ENCODE measurements around the gene HOXD8.
A peak's percentile ranks its signal among the peaks of the same experiment; 100 is the strongest.

The HOXD8 gene

DNA sequence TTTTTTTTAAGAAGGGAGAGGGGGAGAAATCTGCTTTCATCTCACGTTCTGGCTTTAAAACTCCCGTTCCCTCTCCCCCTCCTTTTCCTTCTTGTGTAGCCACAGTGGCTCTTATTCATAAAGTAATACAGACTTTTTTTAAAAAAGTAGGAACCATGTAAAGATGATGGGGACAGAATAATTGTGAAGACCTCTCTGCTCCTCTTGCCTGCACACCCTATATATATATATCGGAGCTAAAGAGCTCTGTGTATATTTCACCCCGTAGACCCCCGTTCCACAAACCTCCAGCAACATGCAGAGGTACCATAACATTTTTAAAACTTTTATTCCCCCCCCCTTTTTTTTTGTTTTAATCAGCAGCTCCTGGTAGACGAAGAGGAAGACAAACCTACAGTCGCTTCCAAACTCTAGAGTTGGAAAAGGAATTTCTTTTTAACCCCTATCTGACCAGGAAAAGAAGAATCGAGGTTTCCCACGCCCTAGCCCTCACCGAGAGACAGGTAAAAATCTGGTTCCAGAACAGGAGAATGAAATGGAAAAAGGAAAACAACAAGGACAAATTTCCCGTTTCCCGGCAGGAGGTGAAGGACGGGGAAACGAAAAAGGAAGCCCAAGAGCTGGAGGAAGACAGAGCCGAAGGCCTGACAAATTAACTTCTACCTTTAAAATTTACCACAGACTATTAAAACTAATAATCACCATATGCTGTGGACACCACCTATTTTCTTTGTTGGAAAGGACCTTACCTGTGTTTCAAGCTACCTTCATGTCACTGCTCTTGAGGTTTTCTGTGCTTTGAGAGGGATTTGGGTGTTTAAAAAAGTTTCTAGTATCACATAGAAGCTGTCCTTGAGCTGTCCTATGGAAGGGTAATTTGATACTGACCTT, 1.7 kb downstream of the HOXD8 start:
- FAIRE-seq, result no peak

DNA sequence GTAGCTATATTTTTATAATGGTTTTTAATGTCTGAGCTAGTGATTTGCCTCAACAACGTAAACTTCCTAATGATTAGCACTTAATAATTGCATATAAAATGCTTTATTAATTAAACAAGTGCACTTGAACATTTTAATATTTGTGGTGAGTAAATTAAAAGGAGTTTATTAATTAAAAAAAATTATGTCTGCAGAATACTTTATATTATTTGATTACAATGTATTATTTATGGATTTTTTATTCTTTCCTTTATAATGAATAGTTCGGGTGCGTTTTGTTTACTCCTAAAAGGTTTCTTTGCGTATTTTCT, 2.3 kb downstream of the HOXD8 start:
- FAIRE-seq, result peak; percentile 45

DNA sequence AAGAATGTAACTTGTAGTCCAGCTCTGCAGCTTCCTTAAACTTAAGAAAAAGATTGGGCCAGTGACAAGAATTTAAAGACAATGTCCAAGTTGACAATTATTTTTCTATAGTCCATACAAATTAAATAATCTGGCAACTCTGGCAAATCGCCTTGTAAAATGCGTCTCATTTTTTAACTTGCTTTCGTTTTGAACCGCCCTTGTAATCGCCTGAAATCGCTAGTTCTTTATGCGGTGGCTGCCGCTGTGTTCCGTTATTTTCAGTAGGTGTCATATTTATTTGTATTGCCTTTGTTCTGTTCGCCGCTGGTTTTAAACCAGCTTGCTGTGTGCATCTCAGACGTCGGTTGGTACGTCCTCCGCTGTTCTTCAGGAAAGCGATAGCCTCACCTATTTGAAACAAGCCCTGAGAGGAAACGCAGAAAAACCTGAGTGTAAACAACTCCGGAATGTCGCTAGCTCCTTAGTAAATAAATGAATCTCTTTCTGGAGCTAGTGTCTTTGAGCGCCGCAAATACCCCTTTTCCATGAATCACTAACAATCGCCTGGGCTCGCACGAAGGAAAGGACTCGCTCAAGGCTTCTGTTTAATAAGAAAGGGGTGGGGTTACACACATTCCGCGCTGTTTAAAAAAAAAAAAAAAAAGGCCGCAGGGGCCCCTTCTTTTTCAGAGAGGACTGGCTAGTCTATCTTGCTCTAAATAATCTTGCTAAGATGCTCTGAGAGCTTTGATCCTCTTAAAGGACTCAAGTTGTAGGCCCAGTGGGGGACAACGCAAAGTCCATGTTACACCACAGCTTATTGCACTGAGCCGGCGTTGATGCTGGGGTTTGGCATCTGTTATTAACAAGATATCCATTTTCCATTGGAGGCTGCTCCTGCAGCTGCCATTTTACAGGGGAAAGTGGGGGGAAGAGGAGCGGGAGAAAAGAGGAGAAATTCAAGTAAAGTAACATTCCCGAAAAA, 3.0 kb downstream of the HOXD8 start:
- no peak for FAIRE-seq

DNA sequence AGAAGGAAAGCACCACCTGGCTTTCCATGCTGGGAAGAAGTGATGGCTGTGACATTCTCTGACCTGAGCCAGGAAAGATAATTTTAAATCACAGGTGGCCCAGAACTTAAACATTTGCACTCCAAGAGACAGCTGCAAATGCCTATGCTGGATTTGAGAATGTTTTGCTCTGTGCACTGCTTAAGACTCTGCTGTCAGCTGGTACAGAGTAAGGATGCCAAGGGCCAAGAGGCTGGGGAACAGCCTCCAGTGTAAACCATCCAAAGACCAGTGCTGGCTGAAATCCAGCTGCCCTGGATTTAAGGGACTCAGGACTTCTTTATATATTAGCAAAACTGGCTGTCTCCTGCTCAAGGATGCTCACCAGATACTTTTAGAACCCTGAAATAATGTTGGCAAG, 3.9 kb downstream of the HOXD8 start:
- FAIRE-seq, result no peak

DNA sequence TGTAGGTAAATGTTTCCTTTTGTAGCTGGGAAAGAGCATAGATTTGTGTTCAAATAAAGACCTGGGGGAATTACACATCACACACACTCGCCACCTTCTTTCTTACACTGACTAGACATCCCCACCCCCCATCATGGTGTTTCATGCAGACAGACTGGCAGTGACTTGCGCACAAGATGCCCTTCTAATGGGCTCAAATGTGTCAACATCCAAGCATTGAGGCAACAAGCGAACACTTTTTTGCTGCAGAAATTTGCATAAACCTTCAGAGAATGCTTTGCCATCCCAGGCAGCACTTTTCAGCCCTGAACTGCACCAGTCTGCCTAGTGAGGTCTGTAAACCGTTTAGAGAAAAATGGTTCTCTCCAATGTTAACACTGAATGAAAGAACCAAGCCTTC, 4.5 kb downstream of the HOXD8 start:
- no peak for FAIRE-seq

DNA sequence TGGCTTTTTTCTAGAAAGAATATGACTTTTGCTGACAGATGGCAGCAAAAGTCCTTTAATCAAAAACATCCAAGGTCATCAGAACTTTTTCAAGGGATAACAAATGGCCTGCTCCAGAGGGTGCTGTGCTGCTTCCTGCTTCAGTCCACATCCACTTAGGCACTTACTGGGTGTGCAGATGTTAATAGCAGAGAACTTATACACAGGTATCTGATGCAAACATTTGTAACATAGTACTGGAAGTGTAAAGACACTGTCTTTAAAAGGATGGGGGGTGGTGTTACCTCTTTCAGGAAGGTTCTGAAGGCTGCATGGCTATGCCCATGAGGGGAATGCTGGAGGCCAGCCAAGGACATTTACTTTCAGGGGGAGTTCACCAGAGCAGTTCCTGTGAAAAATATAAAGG, 5.5 kb downstream of the HOXD8 start:
- no peak for FAIRE-seq

DNA sequence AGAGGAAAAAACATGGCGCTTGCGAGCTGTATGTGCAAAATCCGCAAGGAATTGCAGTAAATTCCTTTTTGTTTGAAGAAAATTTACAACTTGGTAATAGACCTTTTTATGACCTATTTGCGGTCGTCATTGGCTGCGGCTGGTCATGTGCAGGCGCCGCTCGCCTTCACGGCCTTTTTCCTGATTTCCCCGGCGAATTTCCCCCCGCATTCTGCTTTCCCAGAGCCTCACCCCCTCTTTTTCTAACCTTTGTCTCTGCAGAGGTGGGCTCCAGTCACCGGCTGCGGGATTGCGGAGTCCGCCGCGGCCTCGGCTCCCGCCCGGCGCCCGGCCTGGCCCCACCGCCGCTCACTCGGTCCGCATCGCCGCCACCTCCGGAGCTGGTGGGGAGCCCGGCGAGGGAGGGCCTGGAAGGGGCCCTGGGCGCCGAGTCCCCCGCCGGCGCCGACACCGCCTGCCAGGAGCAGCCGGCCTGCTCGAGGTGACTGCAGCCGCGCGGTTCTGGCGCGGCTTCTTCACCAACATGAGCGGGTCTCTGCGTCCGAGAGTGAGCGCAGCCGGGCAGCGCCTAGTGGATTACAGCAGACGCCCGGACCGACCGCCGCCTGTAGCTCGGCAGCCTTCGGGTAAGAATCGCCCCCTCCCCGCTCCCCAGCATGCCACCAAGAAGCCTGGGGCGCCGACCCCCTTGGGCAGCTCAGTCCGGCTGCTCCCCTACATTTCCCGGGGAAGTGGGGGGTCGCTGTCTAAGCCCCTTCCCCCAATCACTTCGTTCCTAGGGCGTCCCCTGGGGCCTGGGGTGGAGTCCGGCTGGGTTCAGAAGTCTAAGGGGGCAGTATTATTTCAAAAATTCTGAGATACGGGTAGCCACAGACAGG, 7.1 kb downstream of the HOXD8 start:
- no peak for FAIRE-seq

DNA sequence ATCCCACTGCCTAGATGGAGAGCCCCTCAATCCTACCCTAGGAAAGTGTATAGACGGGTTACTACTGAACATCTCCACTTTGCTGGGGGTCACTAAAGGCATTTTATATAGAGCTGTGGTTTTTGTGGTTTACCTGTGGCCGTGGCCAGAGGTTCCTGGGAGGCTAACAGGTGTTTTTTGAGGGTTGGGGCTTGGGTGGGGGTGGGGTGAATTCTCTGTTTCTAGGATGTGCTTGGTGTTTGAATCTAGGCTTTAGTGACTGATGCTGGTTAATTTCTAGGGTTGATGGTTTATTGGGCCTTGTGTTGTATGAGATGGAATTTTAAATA, 7.7 kb downstream of the HOXD8 start:
- no peak for FAIRE-seq

DNA sequence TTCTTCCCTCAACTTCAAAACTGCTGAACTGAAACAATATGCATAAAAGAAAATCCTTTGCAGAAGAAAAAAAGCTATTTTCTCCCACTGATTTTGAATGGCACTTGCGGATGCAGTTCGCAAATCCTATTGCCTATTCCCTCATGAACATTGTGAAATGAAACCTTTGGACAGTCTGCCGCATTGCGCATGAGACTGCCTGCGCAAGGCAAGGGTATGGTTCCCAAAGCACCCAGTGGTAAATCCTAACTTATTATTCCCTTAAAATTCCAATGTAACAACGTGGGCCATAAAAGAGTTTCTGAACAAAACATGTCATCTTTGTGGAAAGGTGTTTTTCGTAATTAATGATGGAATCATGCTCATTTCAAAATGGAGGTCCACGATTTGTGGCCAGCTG, 8.4 kb downstream of the HOXD8 start:
- no peak for FAIRE-seq

DNA sequence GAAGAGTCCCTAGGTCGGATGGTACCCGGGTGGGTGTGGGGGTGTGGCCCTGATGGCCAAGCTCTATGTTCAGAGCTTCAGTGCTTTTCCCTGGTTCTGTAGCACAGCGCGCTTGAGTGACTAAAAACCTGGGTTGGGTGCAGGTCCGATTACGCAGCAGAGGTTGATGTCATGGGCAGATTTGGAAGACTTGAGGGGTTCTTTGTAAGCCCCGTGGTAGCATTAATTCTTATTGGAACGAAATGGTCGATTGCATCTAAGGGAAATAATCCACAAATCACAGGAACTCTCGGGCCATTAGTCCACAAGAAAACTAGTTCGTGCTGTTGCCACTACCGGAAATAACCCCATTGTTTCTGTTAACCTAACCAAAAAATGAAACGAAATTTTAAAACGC, 9.0 kb downstream of the HOXD8 start:
- no peak for FAIRE-seq

DNA sequence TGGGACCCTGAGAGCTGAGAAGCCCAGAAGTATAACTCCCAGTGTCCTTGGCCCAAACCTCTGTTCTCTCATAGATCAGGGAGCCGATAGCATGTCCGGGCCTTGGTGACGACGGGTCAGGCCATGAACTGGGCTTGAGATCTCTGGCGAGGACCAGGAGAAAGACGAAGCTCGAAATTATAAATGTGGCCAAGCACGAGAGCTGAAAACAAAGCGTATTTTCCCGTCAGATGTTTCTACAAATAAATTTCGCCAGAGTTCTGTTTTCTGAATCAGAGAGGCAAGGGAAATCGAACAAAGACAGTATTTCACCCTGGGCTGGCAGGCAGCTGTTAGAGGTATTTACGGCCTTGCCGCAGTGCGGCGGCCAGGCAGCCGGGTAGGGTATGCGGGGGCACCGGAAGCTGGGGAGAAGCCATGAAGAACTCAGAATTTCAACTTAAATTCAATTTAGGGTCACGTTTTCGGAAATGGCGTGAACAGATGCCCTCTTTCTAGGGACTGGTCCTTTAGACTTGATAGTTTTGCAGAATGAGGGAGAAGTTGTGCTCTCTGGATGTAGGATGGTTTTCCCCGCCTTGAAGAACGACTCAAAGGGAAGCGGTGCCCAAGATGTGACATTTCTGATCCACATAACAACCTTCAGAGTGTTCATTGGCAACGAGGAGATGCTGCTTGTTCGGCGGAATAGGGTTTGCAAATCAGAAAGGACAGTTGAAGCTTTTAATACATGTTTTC, 9.6 kb downstream of the HOXD8 start:
- no peak for FAIRE-seq

DNA sequence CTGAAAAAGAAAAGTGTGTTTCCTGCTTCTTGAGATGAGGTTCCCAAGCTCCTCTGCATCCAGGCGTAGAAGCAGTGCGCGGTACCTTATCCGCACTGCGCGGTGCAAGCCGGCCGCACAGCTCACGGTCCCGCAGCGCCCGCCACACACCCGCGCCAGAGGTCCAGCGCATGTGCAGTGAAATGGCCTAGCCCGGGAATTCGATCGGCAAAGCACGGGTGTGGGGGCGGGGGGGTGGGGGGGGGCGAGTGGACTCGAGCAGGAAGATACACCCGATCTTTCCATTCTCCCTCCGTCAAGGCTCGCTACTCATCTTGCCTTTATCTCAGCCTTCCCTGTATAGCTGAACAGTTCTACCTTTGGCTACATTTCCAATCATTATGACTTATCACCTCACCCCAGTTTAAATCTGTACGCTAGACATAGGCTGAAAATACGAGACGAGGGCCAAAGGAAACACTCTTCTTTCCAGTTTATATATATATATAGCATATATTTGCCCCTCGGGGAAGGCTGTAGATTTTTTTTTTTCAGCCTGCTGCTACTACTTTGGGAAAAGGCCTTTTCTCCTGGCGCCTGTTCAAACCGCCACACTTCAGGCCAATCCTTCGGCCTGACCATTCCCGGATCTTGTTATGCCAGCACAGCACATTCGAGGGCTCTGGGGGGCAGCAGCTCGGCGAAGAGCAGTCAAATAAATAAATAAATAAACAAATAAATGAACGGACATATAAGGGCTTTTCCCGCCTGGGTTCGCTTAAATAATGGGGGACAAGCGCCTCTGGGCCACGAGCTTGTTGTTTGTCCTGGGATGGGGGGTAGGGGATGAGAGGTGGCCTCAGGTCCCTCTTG, 10.4 kb downstream of the HOXD8 start:
- FAIRE-seq, result no peak

DNA sequence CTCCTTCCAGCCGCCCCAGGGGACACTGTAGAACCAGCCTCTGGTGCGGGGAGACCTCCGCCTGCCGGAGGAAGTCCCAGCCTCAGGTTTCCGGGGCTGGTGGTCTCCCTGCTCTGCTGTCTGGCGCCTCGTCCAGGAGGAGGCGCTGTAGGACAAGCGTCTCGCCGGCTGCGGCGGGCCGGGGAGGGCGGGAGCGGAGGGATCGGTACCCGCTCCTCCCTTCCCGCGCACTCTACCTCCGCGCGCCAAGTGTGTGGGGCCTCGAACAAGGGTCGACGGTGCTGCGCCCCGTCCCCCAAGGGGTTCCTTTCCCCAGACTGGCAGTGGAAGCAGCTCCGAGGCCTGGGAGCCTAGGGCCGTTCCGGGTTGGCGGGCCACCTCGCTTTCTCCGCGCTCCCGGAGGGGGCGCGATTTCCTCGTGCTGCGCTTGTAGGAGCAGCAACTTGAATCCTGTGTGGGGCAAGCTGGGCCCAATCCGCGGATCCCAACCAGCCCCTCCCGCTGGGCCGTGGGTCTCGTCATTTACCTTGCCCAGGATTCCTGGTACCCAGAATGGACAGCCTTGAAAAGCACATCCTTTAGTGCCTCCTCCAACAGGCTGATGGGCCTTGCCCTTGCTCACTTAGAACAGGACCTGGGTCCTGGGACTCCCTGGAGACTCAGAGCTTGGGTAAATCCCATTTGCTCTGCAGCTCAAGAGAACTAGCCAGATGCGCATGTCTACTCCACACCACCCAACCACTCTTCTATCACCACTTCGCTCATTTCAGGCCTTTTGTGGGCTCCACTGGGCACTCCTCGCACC, 11.2 kb downstream of the HOXD8 start:
- no peak for FAIRE-seq

DNA sequence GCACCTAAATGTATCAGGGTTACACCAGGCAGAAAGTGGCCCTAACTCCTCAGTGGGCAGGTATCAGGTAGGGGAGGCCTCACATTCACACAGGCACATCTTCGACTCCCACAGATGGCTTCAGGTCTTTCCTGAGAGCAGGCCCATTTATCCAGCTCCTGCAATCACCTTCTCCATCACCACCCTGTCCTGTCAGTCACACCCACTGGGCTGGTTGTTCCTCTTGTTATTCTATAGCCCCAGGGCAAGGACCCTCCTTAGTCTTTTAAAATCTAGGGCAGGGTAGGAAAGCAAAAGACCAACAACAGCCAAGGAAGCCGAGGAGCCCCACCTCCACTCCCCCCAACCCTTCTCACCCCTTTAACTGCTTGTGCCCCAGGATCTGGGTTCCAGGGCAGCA, 12.8 kb downstream of the HOXD8 start:
- no peak for FAIRE-seq

DNA sequence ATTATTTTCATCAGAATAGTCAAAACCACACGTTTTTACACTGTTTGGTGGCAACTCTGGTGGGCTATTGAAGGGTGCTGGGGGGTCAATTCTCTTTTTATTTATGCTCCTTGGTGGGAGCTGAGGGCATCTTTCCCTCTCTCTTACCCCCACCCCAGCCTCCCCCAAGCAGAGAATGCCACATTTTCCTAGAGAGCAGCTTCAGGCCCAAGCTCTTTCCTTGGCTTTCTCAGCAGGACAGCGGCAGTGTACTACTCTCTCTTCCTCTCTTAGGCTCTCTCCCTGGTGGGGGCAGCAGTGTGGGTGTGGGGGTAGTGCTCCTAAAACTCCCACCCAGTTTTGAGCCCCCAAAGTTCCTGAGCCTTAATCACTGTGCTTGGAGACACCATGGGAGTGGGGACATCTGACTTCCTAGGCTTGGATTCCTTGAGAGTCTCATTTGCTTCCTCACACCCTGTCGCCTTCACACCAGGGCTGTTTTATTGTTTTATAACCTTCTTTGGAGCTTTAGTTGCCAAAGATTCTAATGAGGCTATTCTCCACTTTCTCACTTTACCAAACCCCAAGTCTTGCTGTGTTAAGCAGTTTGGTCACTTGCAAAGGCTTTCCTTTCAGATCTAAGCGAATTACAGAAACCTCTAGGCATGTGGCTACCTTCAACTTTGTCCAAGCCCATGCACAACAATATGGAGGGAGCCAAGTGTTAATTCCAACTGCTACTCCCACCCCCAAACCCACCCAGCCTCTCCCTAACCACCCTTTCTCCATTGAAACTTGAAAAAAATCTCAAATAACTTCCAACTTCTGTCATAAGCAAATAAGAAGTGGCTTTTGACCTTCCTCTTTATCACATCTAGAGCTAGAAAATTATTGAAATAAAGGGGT, 15.8 kb downstream of the HOXD8 start:
- FAIRE-seq, result no peak

DNA sequence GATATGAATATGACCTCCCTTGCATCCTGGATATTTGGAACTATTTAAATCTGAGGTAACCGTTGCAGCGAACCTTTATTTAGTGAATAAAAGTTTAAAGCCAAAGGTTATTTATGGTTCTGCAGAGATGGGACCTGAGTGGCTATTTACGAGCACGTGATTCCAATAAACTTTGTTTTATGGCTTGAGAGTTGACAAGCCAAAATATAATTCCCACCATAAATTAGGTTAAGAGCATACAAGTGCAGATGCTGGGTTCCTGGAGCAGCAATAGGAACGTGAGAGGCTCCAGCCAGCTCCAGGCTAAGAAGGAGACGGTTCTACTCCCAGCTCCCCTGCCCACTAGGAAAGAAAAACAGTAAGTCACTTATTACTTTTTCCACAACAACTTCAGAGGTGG, 16.6 kb downstream of the HOXD8 start:
- FAIRE-seq, result no peak

DNA sequence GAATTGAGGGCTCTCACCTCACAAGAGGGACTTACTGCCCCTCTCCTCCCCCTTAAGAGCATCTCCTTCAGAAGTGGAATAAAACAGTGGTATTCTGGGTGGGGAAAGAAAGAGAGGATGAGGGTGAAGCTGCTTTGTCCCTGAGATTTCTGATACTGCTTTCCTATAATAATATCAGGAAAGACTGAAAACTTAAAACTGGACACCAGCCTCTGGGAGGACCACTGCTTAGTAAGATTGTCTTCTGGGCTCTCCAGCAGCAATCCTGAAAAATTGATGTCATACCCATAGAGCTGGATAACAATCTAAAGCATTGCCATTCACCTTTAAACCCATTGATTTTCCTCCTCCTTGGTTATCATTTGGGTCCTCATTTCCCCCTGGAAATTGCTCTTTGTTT, 17.1 kb downstream of the HOXD8 start:
- no peak for FAIRE-seq

DNA sequence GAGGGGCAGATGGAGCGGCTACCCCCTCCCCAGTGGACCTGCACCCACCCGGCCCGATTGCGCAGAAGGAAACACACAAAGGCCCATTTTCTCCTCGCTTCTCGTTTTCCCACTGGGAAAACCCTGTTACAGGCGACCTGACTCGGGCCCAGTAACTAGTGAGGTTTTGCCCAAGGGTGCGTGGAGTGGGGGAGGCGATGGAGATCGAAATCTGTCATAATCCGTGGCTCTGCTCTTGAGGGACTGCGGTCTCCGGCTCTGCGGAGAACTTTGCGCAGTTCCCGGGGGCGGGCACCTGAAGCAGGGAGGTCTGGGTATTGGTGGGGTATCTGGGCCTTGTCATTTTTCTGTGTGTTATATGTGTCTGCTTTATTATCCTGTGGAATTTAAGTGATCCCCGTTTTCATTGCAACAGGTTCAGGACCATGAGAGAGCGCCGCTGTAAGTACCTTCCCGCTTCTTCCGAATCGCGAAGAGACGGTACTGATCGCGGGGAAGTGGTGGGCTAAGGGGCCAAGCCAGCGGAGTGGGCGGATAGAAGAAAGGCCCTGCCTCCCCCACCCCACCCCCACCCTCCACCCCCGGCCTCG, 17.8 kb downstream of the HOXD8 start:
- FAIRE-seq, result no peak
